H1 (cell line): ENCODE data around the gene SOBP. TPM values are rescaled to one million over a fixed set of nuclear protein-coding genes. Genes with fewer than 3 reads are reported as not detected.

Experiments
- CTCF ChIA-PET: fragments of 300-600 bp; sonication (Branson Sonifier 250); formaldehyde crosslinking; loops from one replicate; lab custom pipeline; 2021; ENCODE audit not compliant: partially characterized antibody; lab: Charles Lee
- POLR2A ChIA-PET: fragments of 300-600 bp; sonication (Branson Sonifier 250); formaldehyde crosslinking; loops from one replicate; lab custom pipeline; 2021; ENCODE audit warnings: inconsistent platforms; ENCODE audit not compliant: partially characterized antibody; lab: Charles Lee
- DNase-seq, 2 experiments: peaks; one replicate each; pipeline versions ENCODE4 v3.0.0 to v3.0.0-alpha.2; 2010 to 2022; ENCODE audit warnings: low spot score in 2 of 2, low read depth in 1 of 2, mixed read lengths in 1 of 2
- FAIRE-seq: peaks from 2 replicates; lab custom pipeline; 2011; peaks lifted over from hg19 to GRCh38; lab: Jason Lieb, UNC
- H2AFZ ChIP-seq: 2 replicates; pipeline ENCODE4 v1.8.1; 2012; ENCODE audit warnings: low read length, inconsistent platforms
- H2AK5ac ChIP-seq: 2 replicates; pipeline ENCODE4 v1.6.1; 2013; ENCODE audit warnings: low read depth, low read length
- H2BK120ac ChIP-seq: replicated peaks from 2 replicates; pipeline ENCODE3; 2013; ENCODE audit warnings: low read depth, low read length, inconsistent platforms
- H2BK12ac ChIP-seq: 2 replicates; pipeline ENCODE4 v1.6.1; 2013; ENCODE audit warnings: low read depth, low read length
- H2BK15ac ChIP-seq: 2 replicates; pipeline ENCODE4 v1.6.1; 2013; ENCODE audit warnings: low read length
- H2BK20ac ChIP-seq: 2 replicates; pipeline ENCODE4 v1.6.1; 2013; ENCODE audit warnings: low read length
- H2BK5ac ChIP-seq: 2 replicates; pipeline ENCODE4 v1.6.1; 2013; ENCODE audit warnings: low read depth, low read length
- H3K14ac ChIP-seq: 2 replicates; pipeline ENCODE4 v1.6.1; 2013; ENCODE audit warnings: inconsistent platforms; ENCODE audit not compliant: insufficient read length
- H3K18ac ChIP-seq: 2 replicates; pipeline ENCODE4 v1.6.1; 2013; ENCODE audit warnings: low read length; ENCODE audit errors: extremely low read depth
- H3K23ac ChIP-seq: 2 replicates; pipeline ENCODE4 v1.6.1; 2013; ENCODE audit warnings: inconsistent platforms; ENCODE audit not compliant: insufficient read length
- H3K23me2 ChIP-seq: 2 replicates; pipeline ENCODE4 v1.6.1; 2013; ENCODE audit warnings: low read depth, low read length
- H3K27ac ChIP-seq: 2 replicates; pipeline ENCODE4 v1.6.1; 2011; ENCODE audit warnings: low read depth, low read length, inconsistent platforms
- H3K27me3 ChIP-seq, 4 experiments: replicated peaks in 1 of 4; 1 replicate in 1 of 4; 2 replicates in 3 of 4; pipeline versions ENCODE4 v1.6.1 to v1.8.1; 2011 to 2013; ENCODE audit warnings: low read length in 3 of 4, mild to moderate bottlenecking in 3 of 4, inconsistent platforms in 2 of 4, mixed read lengths in 2 of 4, moderate library complexity in 1 of 4; ENCODE audit not compliant: control insufficient read depth in 3 of 4, insufficient read depth in 3 of 4; ENCODE audit errors: extremely low read depth in 1 of 4
- H3K36me3 ChIP-seq, 4 experiments: 2 replicates each; pipeline versions ENCODE4 v1.6.1 to v1.8.1; 2011 to 2013; ENCODE audit warnings: mild to moderate bottlenecking in 4 of 4, low read length in 3 of 4, moderate library complexity in 2 of 4, control low read depth in 1 of 4, inconsistent platforms in 1 of 4; ENCODE audit not compliant: insufficient read depth in 4 of 4, control insufficient read depth in 2 of 4
- H3K4ac ChIP-seq: replicated peaks from 2 replicates; pipeline ENCODE3; 2013; ENCODE audit warnings: low read length, low read depth, mixed read lengths, inconsistent platforms; ENCODE audit not compliant: insufficient read length
- H3K4me1 ChIP-seq, 4 experiments: replicated peaks in 1 of 4; 1 replicate in 1 of 4; 2 replicates in 3 of 4; pipeline versions ENCODE4 v1.6.1 to v1.8.1; 2011 to 2013; ENCODE audit warnings: low read length in 3 of 4, inconsistent platforms in 2 of 4, mixed read lengths in 1 of 4; ENCODE audit not compliant: insufficient read depth in 4 of 4, control insufficient read depth in 3 of 4
- H3K4me2 ChIP-seq, 2 experiments: 2 replicates each; pipeline versions ENCODE4 v1.6.1 to v1.8.1; 2011 to 2013; ENCODE audit warnings: low read depth in 2 of 2, low read length in 2 of 2, control low read depth in 1 of 2, inconsistent platforms in 1 of 2, mild to moderate bottlenecking in 1 of 2; ENCODE audit not compliant: insufficient read depth in 1 of 2
- H3K4me3 ChIP-seq, 4 experiments: fragments of 200-600, 300-600 bp in 1 of 4; sonication (generic), shearing (Covaris generic), sonication (Bioruptor Twin) in 1 of 4; 2 replicates each; pipeline versions ENCODE4 v1.5.1 to v1.8.1; 2011 to 2016; ENCODE audit warnings: low read length in 4 of 4, low read depth in 3 of 4, control low read depth in 2 of 4, inconsistent platforms in 2 of 4, mild to moderate bottlenecking in 2 of 4, mixed read lengths in 1 of 4, moderate library complexity in 1 of 4; ENCODE audit not compliant: insufficient read depth in 2 of 4; ENCODE audit errors: extremely low read depth in 1 of 4
- H3K56ac ChIP-seq: replicated peaks from 2 replicates; pipeline ENCODE3; 2013; ENCODE audit warnings: low read depth, mild to moderate bottlenecking, mixed read lengths, low read length, inconsistent platforms; ENCODE audit not compliant: insufficient read length
- H3K79me1 ChIP-seq: 2 replicates; pipeline ENCODE4 v1.6.1; 2013; ENCODE audit warnings: low read depth, low read length, control low read depth
- H3K79me2 ChIP-seq, 2 experiments: 2 replicates each; pipeline versions ENCODE4 v1.6.1 to v1.8.1; 2012 to 2013; ENCODE audit warnings: low read length in 2 of 2, mild to moderate bottlenecking in 2 of 2, inconsistent platforms in 1 of 2; ENCODE audit not compliant: insufficient read depth in 2 of 2, control insufficient read depth in 1 of 2
- H3K9ac ChIP-seq, 4 experiments: replicated peaks in 1 of 4; 1 replicate in 1 of 4; 2 replicates in 3 of 4; pipeline versions ENCODE4 v1.6.1 to v1.8.1; 2011 to 2013; ENCODE audit warnings: low read depth in 3 of 4, low read length in 3 of 4, control low read depth in 2 of 4, mild to moderate bottlenecking in 2 of 4, moderate library complexity in 2 of 4, inconsistent platforms in 1 of 4; ENCODE audit errors: extremely low read depth in 1 of 4
- H3K9me3 ChIP-seq, 2 experiments: 2 replicates each; pipeline versions ENCODE4 v1.6.1 to v1.8.1; 2012 to 2013; ENCODE audit warnings: mild to moderate bottlenecking in 2 of 2, moderate library complexity in 2 of 2, control low read depth in 1 of 2, inconsistent platforms in 1 of 2, low read depth in 1 of 2, low read length in 1 of 2, mixed read lengths in 1 of 2; ENCODE audit not compliant: insufficient read depth in 2 of 2
- H4K20me1 ChIP-seq, 2 experiments: replicated peaks in 1 of 2; 2 replicates each; pipeline versions ENCODE3 to v1.8.1; 2011 to 2013; ENCODE audit warnings: inconsistent platforms in 2 of 2, low read length in 2 of 2, mild to moderate bottlenecking in 1 of 2; ENCODE audit not compliant: insufficient read depth in 2 of 2, control insufficient read depth in 1 of 2
- H4K5ac ChIP-seq: 2 replicates; pipeline ENCODE4 v1.6.1; 2013; ENCODE audit warnings: low read length, low read depth, mixed read lengths, inconsistent platforms; ENCODE audit not compliant: insufficient read length
- H4K8ac ChIP-seq: 2 replicates; pipeline ENCODE4 v1.8.0; 2013; ENCODE audit warnings: mild to moderate bottlenecking, moderate library complexity, low read length, inconsistent platforms; ENCODE audit not compliant: insufficient read depth; ENCODE audit errors: extremely low read depth
- H4K91ac ChIP-seq: replicated peaks from 2 replicates; pipeline ENCODE3; 2013; ENCODE audit warnings: low read length, mixed read lengths, inconsistent platforms; ENCODE audit not compliant: insufficient read length
- BRCA1 ChIP-seq: IDR thresholded peaks from 2 replicates; pipeline ENCODE4 v1.6.1; 2012; ENCODE audit warnings: low read depth, low read length, improper control_type of control experiment
- RAD21 ChIP-seq, 2 experiments: IDR thresholded peaks in 1 of 2; conservative IDR thresholded peaks in 1 of 2; 2 replicates each; pipeline ENCODE4 v1.6.1; 2011; ENCODE audit warnings: low read depth in 2 of 2, low read length in 2 of 2, improper control_type of control experiment in 1 of 2, inconsistent platforms in 1 of 2, mild to moderate bottlenecking in 1 of 2, moderate library complexity in 1 of 2
- WGBS, 2 experiments: shearing (Covaris generic) in 1 of 2; methylation state at CpG; one replicate each; pipeline versions ENCODE4 v1.1.6 to v1.1.7; 2013 to 2015; ENCODE audit warnings: low lambda C conversion rate in 2 of 2, mixed read lengths in 2 of 2, inconsistent platforms in 1 of 2, low coverage in 1 of 2, missing lambda C conversion rate in 1 of 2; ENCODE audit not compliant: insufficient replicate concordance in 2 of 2, insufficient coverage in 1 of 2, insufficient read length in 1 of 2; ENCODE audit errors: extremely low coverage in 1 of 2, missing lambda C conversion rate in 1 of 2; 5-methylcytosine and 5-hydroxymethylcytosine counted together
- polyA plus RNA-seq, 7 experiments: library from polyadenylated mRNA; depleted of rRNA in 3 of 7; stranded (reverse) in 5 of 7; unstranded in 2 of 7; fragments of >200 nt in 5 of 7; fragments of 200-250 nt in 2 of 7; gene quantifications; 1 replicate in 5 of 7; 2 replicates in 1 of 7; 4 replicates in 1 of 7; pipeline versions ENCODE4 v1.2.1 to v1.2.3, GENCODE V29; 2011 to 2013; ENCODE audit warnings: missing spikeins in 2 of 7, mixed read lengths in 2 of 7
- total RNA-seq: library from RNA; stranded (reverse); fragmentation: NEBNext Ultra II Directional; extraction: Animal tissue kit (Norgen Biotek cat#: 25700); gene quantifications from 2 replicates; pipeline ENCODE4 v1.2.1, GENCODE V29; 2021
- TF ChIP-seq, protein P1 (sequence below), 3 experiments: IDR thresholded peaks; 1 replicate in 2 of 3; 2 replicates in 1 of 3; pipeline versions ENCODE4 v1.5.1 to v1.6.1; 2011; ENCODE audit warnings: low read length in 3 of 3, mild to moderate bottlenecking in 3 of 3, inconsistent platforms in 2 of 3, low read depth in 1 of 3, moderate library complexity in 1 of 3; ENCODE audit not compliant: insufficient read depth in 1 of 3; ENCODE audit errors: control extremely low read depth in 1 of 3

SOBP gene
- total and polyA plus RNA-seq, 2 of the 8 experiments (the other 6 are each of a cell fraction or from before 2014, with no cell fraction given), result 0.45 to 6.2 TPM

- no peak for FAIRE-seq
- Histone ChIP-seq H3K4ac (no peak overlapping the region), H3K4me3 (no peak overlapping the region), H3K36me3 (no peaks in the 10 kb centered on the region; a peak in 1 of 8 replicates), H3K23me2 (no peaks in the 10 kb centered on the region), H3K4me1 (0 out of 7 replicates have a peak, but pooled peaks cover 0 to 2% (median 0%) of the 10 kb centered on the region in 4 experiments), H2AK5ac (no peak overlapping the region), H2BK5ac (no peak overlapping the region), H2BK20ac (no peak overlapping the region), H2BK12ac (no peak overlapping the region), H4K5ac (no peak overlapping the region), H2AFZ (no peak overlapping the region), H4K8ac (no peak overlapping the region; the same call in 1 of the 2 replicates), H2BK15ac (no peak overlapping the region), H3K14ac (no peak overlapping the region), H3K23ac (no peak overlapping the region), H3K27ac (no peak overlapping the region), H2BK120ac (no peak overlapping the region), H3K9me3 (no peaks in the 10 kb centered on the region), H3K4me2 (no peak overlapping the region), H3K27me3 (peaks cover 0 to 20% (median 9%) of the 10 kb centered on the region in 4 experiments; a peak in 5 of 7 replicates), H3K56ac (no peak overlapping the region), H3K79me1 (no peaks in the 10 kb centered on the region), H3K18ac (no peak overlapping the region), H3K79me2 (no peaks in the 10 kb centered on the region), H3K9ac (no peak overlapping the region), H4K91ac (no peak overlapping the region), H4K20me1 (no peaks in the 10 kb centered on the region)
- ChIA-PET CTCF (interaction anchor here (0.5 to 3.8 kb wide), 27 partner anchors 9 to 1194 kb away, joined by 3 to 22 read pairs (median 4); partner anchors contain the start of gene PDSS2), POLR2A (no interaction called here)
- DNase-seq, result no peak
- 84% methylated on average over 10 of the region's 10 CpGs; no CpG with 5 or more reads in 1 of the 2 experiments for WGBS, 2 experiments
- TF ChIP-seq RAD21 (IDR thresholded peaks at IDR 0.05 in 1 of 2, conservative IDR thresholded peaks at IDR 0.05 in 1 of 2; ENCODE audit: low read depth in 2 of 2, low read length in 2 of 2) (peak; percentile 73 to 75), BRCA1 (no peak)
- TF ChIP-seq, protein P1, sequence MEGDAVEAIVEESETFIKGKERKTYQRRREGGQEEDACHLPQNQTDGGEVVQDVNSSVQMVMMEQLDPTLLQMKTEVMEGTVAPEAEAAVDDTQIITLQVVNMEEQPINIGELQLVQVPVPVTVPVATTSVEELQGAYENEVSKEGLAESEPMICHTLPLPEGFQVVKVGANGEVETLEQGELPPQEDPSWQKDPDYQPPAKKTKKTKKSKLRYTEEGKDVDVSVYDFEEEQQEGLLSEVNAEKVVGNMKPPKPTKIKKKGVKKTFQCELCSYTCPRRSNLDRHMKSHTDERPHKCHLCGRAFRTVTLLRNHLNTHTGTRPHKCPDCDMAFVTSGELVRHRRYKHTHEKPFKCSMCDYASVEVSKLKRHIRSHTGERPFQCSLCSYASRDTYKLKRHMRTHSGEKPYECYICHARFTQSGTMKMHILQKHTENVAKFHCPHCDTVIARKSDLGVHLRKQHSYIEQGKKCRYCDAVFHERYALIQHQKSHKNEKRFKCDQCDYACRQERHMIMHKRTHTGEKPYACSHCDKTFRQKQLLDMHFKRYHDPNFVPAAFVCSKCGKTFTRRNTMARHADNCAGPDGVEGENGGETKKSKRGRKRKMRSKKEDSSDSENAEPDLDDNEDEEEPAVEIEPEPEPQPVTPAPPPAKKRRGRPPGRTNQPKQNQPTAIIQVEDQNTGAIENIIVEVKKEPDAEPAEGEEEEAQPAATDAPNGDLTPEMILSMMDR (IDR thresholded peaks at IDR 0.05; ENCODE audit: control extremely low read depth in 1 of 3, insufficient read depth in 1 of 3, low read depth in 1 of 3, low read length in 3 of 3), result peak; percentile 50 to 64 (median 62)
These were observed 146.6 kb downstream of the SOBP start for GRCh38 chr6:107636486-107636885.
